Smooth muscle cell (in vitro differentiated cells): ENCODE measurements around the gene DOK7. TPM values are rescaled to one million over a fixed set of nuclear protein-coding genes. Genes with fewer than 3 reads are reported as not detected.

Source experiments
- DNase-seq: peaks from one replicate; lab custom pipeline; 2025; ENCODE audit not compliant: unreplicated experiment; lab: John Stamatoyannopoulos, UW
- H2AFZ ChIP-seq: fragments of 200-600 bp; sonication (generic); 2 replicates; pipeline ENCODE4 v1.6.0; 2016; ENCODE audit warnings: antibody characterized with exemption, low read depth, mild to moderate bottlenecking
- H3F3A ChIP-seq: fragments of 200-600 bp; sonication (generic); 2 replicates; pipeline ENCODE4 v1.6.0; 2017; ENCODE audit warnings: antibody characterized with exemption, low read depth
- H3K27ac ChIP-seq: fragments of 200-600 bp; sonication (generic); 2 replicates; pipeline ENCODE4 v1.5.1; 2016; ENCODE audit warnings: low read depth, mild to moderate bottlenecking
- H3K27me3 ChIP-seq: fragments of 200-600 bp; sonication (generic); 2 replicates; pipeline ENCODE4 v1.6.1; 2016; ENCODE audit warnings: low read depth, mild to moderate bottlenecking
- H3K36me3 ChIP-seq: fragments of 200-600 bp; sonication (generic); 2 replicates; pipeline ENCODE4 v1.5.1; 2016; ENCODE audit warnings: low read depth
- H3K4me1 ChIP-seq: fragments of 200-600 bp; sonication (generic); 2 replicates; pipeline ENCODE4 v1.5.1; 2016; ENCODE audit warnings: low read depth
- H3K4me2 ChIP-seq: fragments of 200-600 bp; sonication (generic); 2 replicates; pipeline ENCODE4 v1.6.0; 2016; ENCODE audit warnings: mild to moderate bottlenecking
- H3K4me3 ChIP-seq: fragments of 200-600 bp; sonication (generic); 2 replicates; pipeline ENCODE4 v1.5.1; 2016; ENCODE audit warnings: mild to moderate bottlenecking
- H3K79me2 ChIP-seq: fragments of 200-600 bp; sonication (generic); 2 replicates; pipeline ENCODE4 v1.6.0; 2016; ENCODE audit warnings: low read depth, mild to moderate bottlenecking
- H3K9ac ChIP-seq: fragments of 200-600 bp; sonication (generic); 2 replicates; pipeline ENCODE4 v1.6.0; 2016; ENCODE audit warnings: low read depth
- H3K9me3 ChIP-seq: fragments of 200-600 bp; sonication (generic); replicated peaks from 2 replicates; pipeline ENCODE4 v1.5.1; 2016; ENCODE audit warnings: low read depth
- H4K20me1 ChIP-seq: fragments of 200-600 bp; sonication (generic); 2 replicates; pipeline ENCODE4 v1.6.0; 2016; ENCODE audit warnings: low read depth
- WGBS: methylation state at CpG from one replicate; pipeline ENCODE4 v1.1.7; 2016; ENCODE audit warnings: low lambda C conversion rate; 5-methylcytosine and 5-hydroxymethylcytosine counted together
- polyA plus RNA-seq: library from polyadenylated mRNA; unstranded; fragments of >200 nt; fragmentation: Nextera tagmentation; extraction: Ambion mirVana; gene quantifications from 2 replicates; pipeline ENCODE4 v1.2.1, GENCODE V29; 2016
- total RNA-seq: library from RNA; depleted of rRNA; stranded (reverse); fragments of >200 nt; gene quantifications from 2 replicates; pipeline ENCODE4 v1.2.3, GENCODE V29; 2014
- TF ChIP-seq, protein P1 (sequence below): fragments of 200-600 bp; sonication (generic); IDR thresholded peaks from 2 replicates; pipeline ENCODE4 v1.5.1; 2017; ENCODE audit warnings: borderline replicate concordance, mild to moderate bottlenecking, antibody characterized with exemption; ENCODE audit not compliant: insufficient read depth, poor library complexity, severe bottlenecking

DOK7 gene
- total and polyA plus RNA-seq, 2 experiments from 2014 or later, result not detected

DNA sequence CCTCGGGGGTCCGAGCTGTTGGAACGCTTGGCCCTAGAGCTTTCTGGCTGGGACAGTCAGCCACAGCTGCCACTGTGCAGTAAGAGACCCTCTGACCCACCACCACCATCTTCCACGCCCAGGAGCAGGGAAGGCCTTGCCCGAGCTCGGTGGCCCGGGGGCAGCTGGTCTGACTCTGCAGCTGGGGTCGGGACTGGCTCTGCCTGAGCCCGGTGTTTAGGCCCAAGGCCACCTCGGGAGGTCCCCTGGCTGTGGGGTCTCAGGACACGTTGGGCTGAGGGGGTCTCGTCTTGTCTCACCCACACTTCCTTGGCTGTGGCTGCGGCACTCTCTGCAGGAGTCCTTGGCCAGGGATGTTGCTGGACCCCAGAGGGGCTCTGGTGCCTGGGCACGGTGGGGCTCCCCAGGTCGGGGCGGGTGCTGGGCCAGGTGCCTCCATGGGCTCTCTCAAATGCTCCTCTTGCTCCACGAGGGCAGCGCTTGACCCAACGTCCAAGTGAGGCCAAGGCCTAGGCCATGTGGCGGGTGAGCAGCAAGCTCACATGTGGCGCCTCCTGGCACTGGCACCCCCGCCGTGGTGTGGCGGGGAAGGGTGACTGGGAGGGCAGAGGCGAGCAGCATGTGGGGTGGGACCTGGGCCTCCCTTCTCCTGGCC, 22.9 kb downstream of the DOK7 start:
- H3K36me3 ChIP-seq, result no peaks in the 10 kb centered on the region
- H3K4me2 ChIP-seq, result no peak overlapping the region
- no peak for DNase-seq
- 82% methylated on average over 23 of the region's 25 CpGs for WGBS
- no peak overlapping the region for H3K4me3 ChIP-seq
- no peak overlapping the region for H3K9ac ChIP-seq
- H3K9me3 ChIP-seq, result no peaks in the 10 kb centered on the region
- H3K27ac ChIP-seq, result no peak overlapping the region
- H3K4me1 ChIP-seq, result peaks cover 17% of the 10 kb centered on the region
- no peaks in the 10 kb centered on the region for H3K27me3 ChIP-seq
- H4K20me1 ChIP-seq, result no peaks in the 10 kb centered on the region
- peaks cover 3% of the 10 kb centered on the region for H3F3A ChIP-seq
- TF ChIP-seq, protein P1, sequence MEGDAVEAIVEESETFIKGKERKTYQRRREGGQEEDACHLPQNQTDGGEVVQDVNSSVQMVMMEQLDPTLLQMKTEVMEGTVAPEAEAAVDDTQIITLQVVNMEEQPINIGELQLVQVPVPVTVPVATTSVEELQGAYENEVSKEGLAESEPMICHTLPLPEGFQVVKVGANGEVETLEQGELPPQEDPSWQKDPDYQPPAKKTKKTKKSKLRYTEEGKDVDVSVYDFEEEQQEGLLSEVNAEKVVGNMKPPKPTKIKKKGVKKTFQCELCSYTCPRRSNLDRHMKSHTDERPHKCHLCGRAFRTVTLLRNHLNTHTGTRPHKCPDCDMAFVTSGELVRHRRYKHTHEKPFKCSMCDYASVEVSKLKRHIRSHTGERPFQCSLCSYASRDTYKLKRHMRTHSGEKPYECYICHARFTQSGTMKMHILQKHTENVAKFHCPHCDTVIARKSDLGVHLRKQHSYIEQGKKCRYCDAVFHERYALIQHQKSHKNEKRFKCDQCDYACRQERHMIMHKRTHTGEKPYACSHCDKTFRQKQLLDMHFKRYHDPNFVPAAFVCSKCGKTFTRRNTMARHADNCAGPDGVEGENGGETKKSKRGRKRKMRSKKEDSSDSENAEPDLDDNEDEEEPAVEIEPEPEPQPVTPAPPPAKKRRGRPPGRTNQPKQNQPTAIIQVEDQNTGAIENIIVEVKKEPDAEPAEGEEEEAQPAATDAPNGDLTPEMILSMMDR, result no peak
- H2AFZ ChIP-seq, result no peak overlapping the region
- H3K79me2 ChIP-seq, result no peaks in the 10 kb centered on the region

DNA sequence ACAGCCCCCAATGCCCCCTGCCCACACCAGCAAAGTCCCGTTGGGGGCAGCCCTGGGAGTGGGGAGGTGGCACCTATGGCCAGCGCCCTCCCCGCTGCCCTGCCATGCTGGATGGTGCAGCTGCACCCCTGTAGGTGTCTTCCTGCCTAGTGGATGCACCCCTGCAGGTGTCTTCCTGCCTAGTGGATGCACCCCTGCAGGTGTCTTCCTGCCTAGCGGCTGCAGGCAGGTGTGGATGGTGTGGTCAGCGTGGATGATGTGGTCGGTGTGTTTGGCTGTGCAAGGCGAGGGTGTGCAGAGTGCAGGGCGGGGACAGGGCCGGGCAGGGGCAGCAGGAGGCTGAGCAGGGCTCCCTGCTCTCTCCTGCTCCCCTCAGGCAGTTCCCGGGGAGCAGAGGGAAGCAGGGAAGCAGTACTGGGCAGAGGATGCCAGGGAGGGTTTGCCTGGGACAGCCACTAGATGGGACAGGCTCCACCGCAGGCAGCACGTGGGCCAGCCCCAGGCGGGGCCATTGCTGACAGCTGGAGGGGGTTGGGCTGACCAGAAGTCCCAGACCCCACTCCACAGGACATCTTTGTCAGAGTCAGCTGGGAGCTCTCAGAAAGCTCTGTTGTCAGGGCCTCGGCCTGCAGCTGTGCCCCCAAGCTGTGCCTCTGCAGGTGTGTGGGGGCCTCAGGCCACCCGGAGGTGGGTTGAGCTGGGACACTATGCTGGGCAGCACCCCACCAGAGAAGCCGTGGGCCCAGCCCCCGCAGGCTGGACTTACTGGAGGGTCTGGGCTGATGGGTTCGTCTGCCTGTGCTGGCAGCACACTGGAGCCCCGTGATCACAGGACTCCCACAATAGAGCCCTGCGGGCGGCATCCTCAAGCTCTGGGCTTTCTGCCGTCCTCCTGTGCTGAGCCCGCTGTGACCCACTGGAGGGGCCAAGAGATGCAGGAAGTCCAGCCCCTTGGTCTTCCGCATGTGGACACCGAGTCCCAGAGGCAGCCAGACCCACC, 23.7 kb downstream of the DOK7 start:
- Histone ChIP-seq H3K4me3 (no peak overlapping the region), H3K4me2 (no peak overlapping the region)

DNA sequence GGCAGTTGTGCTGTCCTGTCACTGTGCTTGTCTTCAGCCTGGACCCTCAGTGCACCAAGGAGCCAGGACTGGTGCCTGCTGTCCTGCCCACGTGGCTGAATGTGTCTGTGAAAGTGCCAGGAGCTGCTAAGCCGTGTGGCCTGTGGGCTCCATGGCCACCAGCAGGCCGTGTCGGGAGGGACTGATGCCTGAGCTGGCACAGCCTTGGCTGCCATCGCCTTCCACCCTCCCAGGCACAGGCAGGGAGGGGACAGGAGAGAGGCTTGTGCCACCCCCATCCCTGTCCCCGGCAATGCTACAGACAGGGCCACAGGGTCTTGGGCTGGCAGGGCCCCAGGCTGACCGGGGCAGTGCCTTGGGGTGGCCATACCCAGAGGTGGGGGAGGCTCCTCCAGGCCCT, 24.8 kb downstream of the DOK7 start:
- Histone ChIP-seq H3K36me3 (no peaks in the 10 kb centered on the region), H3K4me2 (no peak overlapping the region), H3K79me2 (no peaks in the 10 kb centered on the region), H3K9me3 (no peaks in the 10 kb centered on the region), H2AFZ (no peak overlapping the region), H3K4me3 (no peak overlapping the region), H3K9ac (no peak overlapping the region), H4K20me1 (no peaks in the 10 kb centered on the region), H3K4me1 (peaks cover 19% of the 10 kb centered on the region), H3K27ac (no peak overlapping the region), H3F3A (no peaks in the 10 kb centered on the region), H3K27me3 (no peaks in the 10 kb centered on the region)
- 89% methylated on average over 7 of the region's 7 CpGs for WGBS
- TF ChIP-seq, protein P1, result no peak
- DNase-seq, result no peak

More for the DNA sequence above, 23.7 kb downstream of the DOK7 start:
- Histone ChIP-seq H3F3A (no peaks in the 10 kb centered on the region), H3K4me1 (peaks cover 13% of the 10 kb centered on the region), H3K9ac (no peak overlapping the region), H3K36me3 (no peaks in the 10 kb centered on the region), H3K27me3 (no peaks in the 10 kb centered on the region), H3K9me3 (no peaks in the 10 kb centered on the region), H3K79me2 (no peaks in the 10 kb centered on the region), H2AFZ (no peak overlapping the region), H3K27ac (no peak overlapping the region), H4K20me1 (no peaks in the 10 kb centered on the region)
- WGBS, result 80% methylated on average over 25 of the region's 25 CpGs
- TF ChIP-seq, protein P1, result no peak
- DNase-seq, result no peak
